Kidney epithelial cell (primary cell): Measurements from ENCODE around the gene RLN3. TPM values are rescaled to one million over a fixed set of nuclear protein-coding genes. Genes with fewer than 3 reads are reported as not detected.
A peak's percentile ranks its signal among the peaks of the same experiment; 100 is the strongest.
"Not testable (repeated sequence)": the region's sequence is repeated elsewhere in the genome, so short reads cannot be mapped to it uniquely, and the experiment has no call there.

Experiments
- DNase-seq: peaks from one replicate; pipeline ENCODE4 v3.0.0-alpha.2; 2010; ENCODE audit warnings: low read depth
- H3K27me3 ChIP-seq: 2 replicates; pipeline ENCODE4 v1.6.0; 2011; ENCODE audit warnings: low read length; ENCODE audit not compliant: control insufficient read depth, insufficient read depth
- H3K36me3 ChIP-seq: 2 replicates; pipeline ENCODE4 v1.5.1; 2011; ENCODE audit warnings: low read length; ENCODE audit not compliant: control insufficient read depth, insufficient read depth
- H3K4me3 ChIP-seq: 2 replicates; pipeline ENCODE4 v1.5.1; 2011; ENCODE audit warnings: low read depth, mild to moderate bottlenecking, control low read depth, low read length
- total RNA-seq: library from RNA; depleted of rRNA; stranded (reverse); fragments of >200 nt; gene quantifications from 2 replicates; pipeline ENCODE4 v1.2.3, GENCODE V29; 2015
- TF ChIP-seq, protein P1 (sequence below): IDR thresholded peaks from 2 replicates; pipeline ENCODE4 v1.5.1; 2011; ENCODE audit warnings: mild to moderate bottlenecking, moderate library complexity, low read length, control low read depth, inconsistent platforms; ENCODE audit not compliant: insufficient read depth, poor library complexity, severe bottlenecking

Gene RLN3
- total RNA-seq, 1 donor from 2014 or later = not detected

DNA sequence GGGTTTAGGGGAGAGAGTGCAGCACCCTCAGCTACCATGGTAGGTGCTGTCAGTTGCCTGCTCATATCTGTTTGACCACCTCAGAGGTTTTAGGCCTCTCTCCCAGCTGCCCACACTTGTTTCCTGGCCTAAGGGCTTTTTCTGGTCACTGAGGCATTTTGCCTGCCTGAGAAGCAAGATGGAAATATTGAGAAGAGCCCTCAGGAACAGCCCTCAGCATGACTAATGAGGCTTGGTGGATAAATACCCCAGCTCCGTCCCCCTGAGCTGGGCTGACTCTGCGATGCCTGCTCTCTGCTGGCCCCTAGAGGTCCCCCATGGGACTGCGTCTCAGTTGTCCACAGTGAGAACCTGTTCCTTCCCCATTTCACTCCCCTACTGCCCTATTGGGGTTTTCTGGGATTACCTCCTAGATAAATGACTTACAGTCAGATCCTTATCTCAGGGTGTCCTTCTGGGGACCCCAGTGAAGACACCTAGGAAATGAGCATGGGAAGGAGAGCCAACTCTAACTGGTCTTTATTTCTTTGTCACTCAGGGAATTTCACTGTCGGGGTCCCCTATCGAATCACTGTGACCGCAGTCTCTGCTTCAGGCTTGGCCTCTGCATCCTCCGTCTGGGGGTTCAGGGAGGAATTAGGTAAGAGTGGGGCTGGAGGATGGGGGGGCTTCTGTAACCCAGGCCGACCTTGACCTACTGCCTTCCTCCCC lies 20.6 kb downstream of the RLN3 start:
- no peaks in the 10 kb centered on the region for H3K27me3 ChIP-seq

DNA sequence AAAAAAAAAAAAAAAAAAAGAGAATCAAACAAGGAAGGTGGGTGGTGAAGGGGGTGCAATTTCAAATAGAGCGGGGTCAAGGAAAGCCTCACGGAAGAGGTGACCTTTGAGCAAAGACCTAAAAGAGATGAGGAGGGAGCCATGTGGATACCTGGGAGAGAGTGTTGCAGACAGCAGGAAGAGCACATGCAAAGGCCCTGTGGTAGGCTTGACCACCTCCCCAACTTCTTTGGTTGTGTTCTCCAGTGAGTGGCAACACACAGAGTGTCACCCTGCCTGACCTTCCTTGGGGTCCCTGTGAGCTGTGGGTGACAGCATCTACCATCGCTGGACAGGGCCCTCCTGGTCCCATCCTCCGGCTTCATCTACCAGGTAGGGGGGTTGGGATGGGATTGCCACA lies 22.6 kb downstream of the RLN3 start:
- no peak for DNase-seq
- Histone ChIP-seq H3K4me3 (no peak overlapping the region), H3K36me3 (peaks cover 1% of the 10 kb centered on the region), H3K27me3 (peaks cover 2% of the 10 kb centered on the region)
- TF ChIP-seq, protein P1, sequence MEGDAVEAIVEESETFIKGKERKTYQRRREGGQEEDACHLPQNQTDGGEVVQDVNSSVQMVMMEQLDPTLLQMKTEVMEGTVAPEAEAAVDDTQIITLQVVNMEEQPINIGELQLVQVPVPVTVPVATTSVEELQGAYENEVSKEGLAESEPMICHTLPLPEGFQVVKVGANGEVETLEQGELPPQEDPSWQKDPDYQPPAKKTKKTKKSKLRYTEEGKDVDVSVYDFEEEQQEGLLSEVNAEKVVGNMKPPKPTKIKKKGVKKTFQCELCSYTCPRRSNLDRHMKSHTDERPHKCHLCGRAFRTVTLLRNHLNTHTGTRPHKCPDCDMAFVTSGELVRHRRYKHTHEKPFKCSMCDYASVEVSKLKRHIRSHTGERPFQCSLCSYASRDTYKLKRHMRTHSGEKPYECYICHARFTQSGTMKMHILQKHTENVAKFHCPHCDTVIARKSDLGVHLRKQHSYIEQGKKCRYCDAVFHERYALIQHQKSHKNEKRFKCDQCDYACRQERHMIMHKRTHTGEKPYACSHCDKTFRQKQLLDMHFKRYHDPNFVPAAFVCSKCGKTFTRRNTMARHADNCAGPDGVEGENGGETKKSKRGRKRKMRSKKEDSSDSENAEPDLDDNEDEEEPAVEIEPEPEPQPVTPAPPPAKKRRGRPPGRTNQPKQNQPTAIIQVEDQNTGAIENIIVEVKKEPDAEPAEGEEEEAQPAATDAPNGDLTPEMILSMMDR = no peak

More for the DNA sequence above, 20.6 kb downstream of the RLN3 start:
- DNase-seq = no peak
- peaks cover 1% of the 10 kb centered on the region for H3K36me3 ChIP-seq
- TF ChIP-seq, protein P1 = peak; percentile 93
- H3K4me3 ChIP-seq = no peak overlapping the region

DNA sequence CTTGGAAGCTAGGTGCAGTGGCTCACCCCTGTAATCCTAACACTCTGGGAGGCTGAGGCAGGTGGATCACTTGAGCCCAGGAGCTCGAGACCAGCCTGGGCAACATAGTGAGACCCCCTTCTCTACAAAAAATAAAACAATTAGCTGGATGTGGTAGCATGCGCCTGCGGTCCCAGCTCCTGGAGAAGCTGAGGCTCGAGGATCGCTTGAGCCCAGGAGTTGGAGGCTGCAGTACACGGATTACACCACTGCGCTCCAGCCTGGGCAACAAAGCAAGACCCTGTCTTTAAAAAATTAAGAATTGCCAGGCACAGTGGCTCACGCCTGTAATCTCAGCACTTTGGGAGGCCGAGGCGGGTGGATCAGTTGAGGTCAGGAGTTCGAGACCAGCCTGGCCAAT lies 23.0 kb downstream of the RLN3 start:
- DNase-seq, H3K36me3 ChIP-seq, H3K4me3 ChIP-seq, H3K27me3 ChIP-seq: not testable (repeated sequence)

DNA sequence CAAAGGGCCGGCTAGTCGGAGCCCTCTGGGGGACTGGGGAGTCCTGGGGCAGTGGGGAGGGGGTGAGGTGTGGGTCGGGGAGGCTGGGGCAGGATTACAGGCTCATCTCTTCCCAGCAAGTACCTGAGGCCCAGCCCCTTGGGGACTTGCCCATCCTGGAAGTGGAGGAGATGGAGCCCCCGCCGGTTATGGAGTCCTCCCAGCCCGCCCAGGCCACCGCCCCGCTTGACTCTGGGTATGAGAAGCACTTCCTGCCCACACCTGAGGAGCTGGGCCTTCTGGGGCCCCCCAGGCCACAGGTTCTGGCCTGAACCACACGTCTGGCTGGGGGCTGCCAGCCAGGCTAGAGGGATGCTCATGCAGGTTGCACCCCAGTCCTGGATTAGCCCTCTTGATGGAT lies 24.0 kb downstream of the RLN3 start:
- Histone ChIP-seq H3K4me3 (no peak overlapping the region), H3K36me3 (peaks cover 1% of the 10 kb centered on the region), H3K27me3 (peaks cover 2% of the 10 kb centered on the region)

DNA sequence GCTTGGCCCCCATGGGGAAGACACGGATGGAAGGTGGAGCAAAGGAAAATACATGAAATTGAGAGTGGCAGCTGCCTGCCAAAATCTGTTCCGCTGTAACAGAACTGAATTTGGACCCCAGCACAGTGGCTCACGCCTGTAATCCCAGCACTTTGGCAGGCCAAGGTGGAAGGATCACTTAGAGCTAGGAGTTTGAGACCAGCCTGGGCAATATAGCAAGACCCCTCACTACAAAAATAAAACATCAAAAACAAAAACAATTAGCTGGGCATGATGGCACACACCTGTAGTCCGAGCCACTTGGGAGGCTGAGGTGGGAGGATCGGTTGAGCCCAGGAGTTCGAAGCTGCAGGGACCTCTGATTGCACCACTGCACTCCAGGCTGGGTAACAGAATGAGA lies 24.5 kb downstream of the RLN3 start:
- no peak for DNase-seq
- TF ChIP-seq, protein P1 = no peak
- peaks cover 1% of the 10 kb centered on the region for H3K36me3 ChIP-seq
- H3K4me3 ChIP-seq = no peak overlapping the region
- H3K27me3 ChIP-seq = peaks cover 2% of the 10 kb centered on the region

More for the DNA sequence above, 24.0 kb downstream of the RLN3 start:
- TF ChIP-seq, protein P1 = no peak
- no peak for DNase-seq

DNA sequence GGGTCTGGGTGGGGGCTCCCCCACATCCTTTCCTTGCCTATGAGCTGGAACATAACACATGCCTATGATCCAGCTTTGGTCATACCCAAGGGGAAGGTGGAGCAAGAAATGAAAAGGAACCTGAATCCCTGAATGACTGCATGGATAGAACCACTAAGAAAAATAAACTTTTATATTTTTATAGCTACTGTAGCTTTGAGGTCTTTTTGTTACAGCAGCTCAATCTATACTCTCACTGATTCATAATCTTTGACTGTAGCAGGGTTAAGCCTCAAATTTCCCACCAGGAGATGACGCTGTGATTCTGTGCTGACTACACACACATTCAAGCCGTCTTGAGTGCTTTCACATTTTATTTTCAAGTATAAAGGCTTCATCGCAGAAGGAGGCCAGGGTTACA lies 25.1 kb downstream of the RLN3 start:
- Histone ChIP-seq H3K36me3 (peaks cover 1% of the 10 kb centered on the region), H3K4me3 (no peak overlapping the region), H3K27me3 (peaks cover 3% of the 10 kb centered on the region)
- DNase-seq = no peak
- TF ChIP-seq, protein P1 = no peak
